ENCODE results near the gene AMY2A.
"Not testable (repeated sequence)": the region's sequence is repeated elsewhere in the genome, so short reads cannot be mapped to it uniquely, and the experiment has no call there.

The AMY2A gene

GRCh38 chr1:103650889-103651288, 33.7 kb downstream of the AMY2A start:
- DNase-seq (ENCODE audit: low spot score), result not testable (repeated sequence)

- not testable (repeated sequence) for DNase-seq (ENCODE audit: low spot score)
Observed at GRCh38 chr1:103654133-103654532, 36.9 kb downstream of the AMY2A start.

GRCh38 chr1:103655460-103655859, 38.2 kb downstream of the AMY2A start, which contains the start of gene AMY1A:
TSS of gene AMY1A (plus strand) at chr1:103655760. CDS start at chr1:103656331, 571 bp downstream.
- not testable (repeated sequence) for DNase-seq (ENCODE audit: low spot score)

Measured in GM20000 (cell line).